GM21723 (cell line): Measurements from ENCODE around the gene WDR4.
"Not testable (repeated sequence)": the region's sequence is repeated elsewhere in the genome, so short reads cannot be mapped to it uniquely, and the experiment has no call there.

Source experiments
- ATAC-seq: cut with Tn5 transposase; IDR thresholded peaks from one replicate; pipeline ENCODE4 v1.9.1; 2021; ENCODE audit warnings: mild to moderate bottlenecking, moderate library complexity; ENCODE audit not compliant: unreplicated experiment

WDR4 gene

DNA sequence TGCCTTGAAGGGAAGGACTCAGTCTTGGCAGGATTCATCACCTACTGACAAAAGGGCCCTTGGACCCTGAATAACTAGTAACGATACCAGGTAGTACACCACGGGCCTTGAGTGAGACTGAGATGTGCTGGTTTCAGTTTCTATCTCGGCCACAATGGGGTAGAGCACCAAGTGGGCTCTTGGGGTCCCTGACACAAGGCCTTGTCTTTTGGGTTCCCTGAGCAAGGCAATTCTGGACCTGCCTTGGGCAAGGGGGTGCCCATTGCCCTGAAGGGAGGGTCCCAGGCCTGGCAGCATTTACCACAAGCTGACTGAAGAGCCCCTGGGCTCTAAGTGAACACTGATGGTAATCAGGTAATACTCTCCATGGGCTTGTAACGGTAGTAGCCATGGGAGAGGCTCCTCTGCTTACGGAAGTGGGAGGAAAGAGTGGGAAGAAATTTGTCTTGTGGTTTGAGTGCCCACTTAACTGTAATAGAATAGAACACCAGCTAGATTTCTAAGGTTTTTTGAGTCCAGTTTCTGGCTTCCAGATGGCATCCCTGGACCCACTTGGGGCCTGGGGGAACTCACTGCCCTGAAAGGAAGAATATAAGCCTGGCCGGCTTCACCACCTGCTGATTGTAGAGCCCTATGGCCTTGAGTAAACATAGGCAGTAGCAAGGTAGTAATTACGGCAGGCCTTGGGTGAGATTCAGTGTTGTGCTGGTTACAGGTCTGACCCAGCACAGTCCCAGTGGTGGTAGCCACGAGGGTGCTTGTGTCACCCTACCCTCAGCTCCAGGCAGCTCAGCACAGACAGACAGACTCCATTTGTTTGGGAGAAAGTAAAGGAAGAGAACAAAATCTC is 58.5 kb downstream of the WDR4 start:
- ATAC-seq, result no peak

DNA sequence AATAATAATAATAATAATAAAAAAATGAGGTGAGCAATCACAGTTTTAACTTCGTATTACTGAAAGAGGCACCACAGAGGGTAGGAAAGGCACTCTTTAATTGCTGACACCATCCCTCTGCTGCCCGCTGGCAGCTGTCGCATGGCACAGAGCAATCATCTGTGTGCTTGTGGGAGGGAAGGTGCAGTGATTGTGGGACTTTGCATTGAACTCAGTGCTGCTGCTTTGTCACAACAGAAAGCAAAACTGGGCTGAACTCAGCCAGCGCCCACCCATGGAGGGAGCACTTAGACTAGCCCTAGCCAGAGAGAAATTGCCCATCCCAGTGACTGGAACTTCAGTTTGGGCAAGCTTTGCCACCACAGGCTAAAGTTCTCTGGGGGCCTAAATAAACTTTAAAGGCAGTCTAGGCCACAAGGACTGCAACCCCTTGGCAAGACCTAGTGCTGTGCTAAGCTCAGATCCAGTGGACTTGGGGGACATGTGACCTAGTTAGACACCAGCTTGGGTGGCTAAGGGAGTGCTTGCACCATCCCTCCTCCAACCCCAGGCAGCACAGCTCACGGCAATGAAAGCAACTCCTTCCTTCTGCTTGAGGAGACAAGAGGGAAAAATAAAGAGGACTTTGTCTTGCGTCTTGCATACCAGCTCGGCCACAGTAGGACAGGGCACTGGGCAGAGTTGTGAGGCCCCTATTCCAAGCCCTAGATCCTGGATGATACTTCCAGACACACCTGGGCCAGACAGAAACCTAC is 59.3 kb downstream of the WDR4 start:
- ATAC-seq, result no peak

DNA sequence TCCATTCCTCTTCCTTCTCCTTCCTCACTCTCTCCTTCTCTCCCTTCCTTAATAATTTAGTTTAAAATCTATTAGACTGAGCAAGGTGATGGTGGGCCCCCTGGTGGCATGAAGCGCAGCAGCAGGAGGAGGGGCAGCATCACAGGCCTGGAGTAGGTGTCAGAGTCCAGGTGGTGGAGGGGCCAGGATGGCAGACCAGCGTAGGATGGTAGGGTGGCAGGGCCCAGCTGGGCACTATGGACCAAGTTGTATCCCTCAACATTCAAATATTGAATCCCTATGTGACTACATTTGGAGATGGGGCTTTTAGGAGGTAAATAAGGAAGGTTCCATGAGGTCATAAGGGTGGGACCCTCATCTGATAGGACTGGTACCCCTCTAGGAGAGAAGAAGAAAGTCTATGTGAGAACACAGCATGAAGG is 61.0 kb downstream of the WDR4 start:
- ATAC-seq, result no peak

DNA sequence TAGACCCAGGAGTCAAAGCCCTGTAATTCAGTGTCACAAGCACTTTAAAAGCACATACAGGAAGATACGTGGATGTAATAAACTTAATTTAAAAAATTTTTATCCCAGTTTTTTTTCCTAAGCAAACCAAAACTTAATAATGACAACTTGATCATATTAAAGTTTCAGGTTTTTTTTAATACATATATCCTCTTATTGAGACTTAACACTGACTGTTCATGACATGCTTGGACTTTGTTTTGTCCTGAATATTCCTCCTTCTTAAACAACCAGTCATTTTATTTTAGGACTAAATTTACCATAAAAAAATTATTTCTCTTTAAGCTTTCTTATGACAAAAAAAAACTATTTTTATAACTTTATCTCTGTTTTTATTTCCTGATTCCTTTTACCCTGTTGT is 64.1 kb downstream of the WDR4 start:
- ATAC-seq, result no peak

DNA sequence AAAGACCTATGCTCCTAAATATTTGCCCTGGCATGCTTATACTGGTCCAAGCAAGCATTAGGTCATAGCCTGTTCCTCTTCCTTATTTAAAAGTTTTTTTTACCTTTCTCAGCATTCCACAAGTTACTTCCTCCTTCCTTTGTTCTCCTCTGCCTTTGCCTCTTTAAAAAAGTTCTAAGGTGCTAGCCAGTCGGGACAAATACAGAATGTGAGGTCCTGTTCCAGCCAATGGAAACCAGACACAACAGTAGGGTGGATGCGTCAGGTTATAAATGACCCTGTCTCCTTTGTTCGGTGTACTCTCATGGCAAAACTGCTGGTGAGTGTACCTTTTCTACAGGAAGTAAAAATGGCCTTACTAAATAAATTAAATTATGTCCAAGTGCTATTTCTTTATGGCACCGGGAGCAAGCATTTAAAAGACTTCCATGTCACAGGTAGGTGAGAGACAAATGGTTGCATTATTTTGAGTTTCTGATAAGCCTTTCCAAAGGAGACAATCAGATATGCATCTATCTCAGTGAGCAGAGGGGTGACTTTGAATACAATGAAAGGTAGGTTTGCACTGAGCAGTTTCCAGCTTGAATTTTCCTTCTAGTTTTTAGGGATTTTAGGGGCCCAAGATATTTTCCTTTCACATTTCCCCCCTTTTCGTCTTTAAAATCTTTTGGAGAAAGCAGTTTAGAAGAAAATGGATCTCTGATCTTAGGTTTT is 66.7 kb downstream of the WDR4 start:
- not testable (repeated sequence) for ATAC-seq

DNA sequence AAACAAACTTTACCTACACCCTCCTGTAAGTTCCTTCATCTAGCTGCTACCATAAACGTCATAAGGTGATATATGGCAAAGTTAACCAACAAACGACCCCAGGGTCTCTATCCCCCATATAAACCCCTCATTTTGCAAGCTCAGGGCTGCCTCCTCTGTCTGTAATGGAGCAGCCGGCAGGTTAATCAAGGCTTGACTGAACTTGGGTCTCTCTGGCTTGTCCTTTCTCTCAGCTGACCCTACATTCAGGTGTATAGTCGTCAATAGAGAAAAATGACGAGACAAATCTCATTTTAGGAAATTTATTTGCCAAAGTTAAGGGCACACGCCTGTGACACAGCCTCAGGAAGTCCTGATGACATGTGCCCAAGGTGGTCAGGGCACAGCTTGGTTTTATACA is 67.4 kb downstream of the WDR4 start:
- no peak for ATAC-seq

DNA sequence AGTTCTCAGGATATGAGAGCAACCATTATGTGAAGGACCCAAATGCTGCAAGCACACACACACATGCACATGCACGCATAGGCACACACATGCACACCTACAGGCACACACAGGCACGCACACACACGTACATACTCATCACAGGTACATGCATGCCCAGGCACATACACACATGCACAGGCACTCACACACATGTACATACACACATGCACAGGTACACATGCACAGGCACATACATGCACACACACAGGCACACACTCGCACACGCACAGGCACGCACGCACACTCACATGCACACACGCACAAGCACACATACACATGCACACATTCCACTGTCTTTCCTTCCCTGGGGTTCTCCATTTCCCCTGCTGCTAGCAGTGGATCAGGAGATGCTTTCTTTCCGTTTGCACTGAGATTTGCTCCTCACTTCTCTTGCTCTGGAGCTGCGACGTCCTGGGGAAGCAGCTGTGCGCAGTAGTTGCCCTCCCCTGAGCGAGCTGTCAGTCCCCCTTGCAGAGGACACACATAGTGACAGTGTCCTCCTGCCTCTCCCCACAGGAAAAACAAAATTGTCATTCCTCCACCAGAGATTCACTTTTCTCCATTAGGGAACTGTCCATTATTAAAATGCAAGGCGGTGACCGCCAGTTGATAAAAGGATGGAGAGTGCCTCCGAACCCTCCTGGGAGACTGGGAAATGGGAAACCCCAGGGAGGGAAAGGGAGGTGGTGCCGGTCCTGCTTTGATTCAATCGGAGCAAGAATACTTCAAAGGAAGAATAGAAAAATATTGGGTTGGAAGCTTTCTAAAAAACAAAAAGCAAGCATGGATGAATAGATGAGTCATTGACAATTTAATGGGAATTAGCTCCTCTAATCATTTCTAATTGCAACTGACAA is 69.5 kb downstream of the WDR4 start:
- no peak for ATAC-seq

DNA sequence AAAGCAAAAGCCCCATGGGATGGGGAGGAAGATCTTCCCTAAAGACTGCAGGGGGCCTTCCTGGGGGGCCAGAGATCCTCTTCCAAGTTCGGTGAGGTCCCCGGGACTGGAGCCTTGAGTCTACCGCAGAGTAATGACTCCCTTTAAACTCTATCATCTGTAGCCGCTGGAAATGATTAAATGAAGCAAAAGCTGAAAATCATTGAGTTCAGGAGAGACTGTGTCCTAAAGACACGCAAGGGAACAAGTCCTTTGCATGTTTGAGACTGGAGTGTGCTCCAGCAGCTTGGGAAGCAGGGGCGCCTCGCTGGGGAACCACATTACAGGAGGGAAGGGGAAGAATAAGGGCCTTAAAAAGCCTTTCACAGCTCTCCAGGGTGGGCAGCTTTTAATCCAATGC is 70.2 kb downstream of the WDR4 start:
- ATAC-seq, result no peak

DNA sequence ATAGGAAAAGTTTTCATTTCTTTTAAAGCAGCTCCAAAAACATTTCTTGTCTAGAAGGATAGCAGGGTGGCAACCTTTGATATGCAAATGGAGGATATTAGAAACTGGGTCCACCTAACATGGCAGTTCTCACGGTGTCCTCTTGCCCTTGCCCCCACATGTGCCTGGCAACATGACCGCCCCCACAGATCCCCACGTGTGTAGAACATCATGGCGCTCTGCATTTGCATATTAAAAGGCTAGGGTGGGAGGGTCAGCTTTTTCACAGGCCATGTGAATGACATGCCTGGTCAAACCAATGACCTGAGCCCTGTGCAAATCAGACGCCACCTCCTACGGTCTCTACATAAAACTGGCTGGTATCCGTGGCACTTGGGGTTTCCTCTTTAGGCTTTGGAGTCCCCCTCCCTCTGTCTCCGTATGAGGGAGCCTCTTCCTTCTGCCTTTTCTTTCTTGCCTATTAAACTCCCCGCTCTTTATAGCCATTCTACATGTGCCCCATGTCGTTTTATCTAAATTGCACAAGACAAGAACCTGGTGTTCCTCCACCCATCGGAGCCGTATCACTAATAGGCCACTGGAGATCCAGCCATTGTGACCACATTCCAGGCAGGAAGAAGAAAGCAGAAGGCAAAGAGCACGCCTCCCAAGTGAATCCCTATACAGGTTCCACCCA is 71.3 kb downstream of the WDR4 start:
- ATAC-seq, result no peak

DNA sequence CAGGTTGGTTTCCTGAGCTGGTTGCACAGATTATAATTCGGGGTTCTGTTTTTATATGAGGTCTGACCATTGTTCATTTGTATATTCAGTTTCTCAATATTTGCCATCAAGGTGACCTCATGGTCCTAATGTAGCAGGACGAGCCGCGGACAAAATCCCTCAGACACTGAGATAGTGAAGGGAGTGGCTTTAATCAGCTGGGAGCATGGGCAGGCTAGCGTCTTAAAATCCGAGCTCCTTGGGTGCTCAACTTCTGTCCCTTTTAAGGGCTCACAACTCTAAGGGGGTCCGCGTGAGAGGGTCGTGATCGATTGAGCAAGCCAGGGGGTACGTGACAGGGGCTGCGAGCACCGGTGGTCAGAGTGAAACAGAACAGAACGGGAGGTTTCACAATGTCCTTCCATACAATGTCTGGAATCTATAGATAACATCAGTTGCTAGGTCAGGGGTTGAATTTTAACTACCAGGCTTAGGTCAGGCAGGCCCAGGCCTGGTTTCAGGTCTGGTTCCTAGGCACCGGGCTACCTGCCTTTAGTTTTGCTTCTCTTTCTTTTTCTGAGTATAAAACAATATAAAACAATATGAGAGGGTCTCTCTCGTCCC is 71.9 kb downstream of the WDR4 start:
- ATAC-seq, result not testable (repeated sequence)

DNA sequence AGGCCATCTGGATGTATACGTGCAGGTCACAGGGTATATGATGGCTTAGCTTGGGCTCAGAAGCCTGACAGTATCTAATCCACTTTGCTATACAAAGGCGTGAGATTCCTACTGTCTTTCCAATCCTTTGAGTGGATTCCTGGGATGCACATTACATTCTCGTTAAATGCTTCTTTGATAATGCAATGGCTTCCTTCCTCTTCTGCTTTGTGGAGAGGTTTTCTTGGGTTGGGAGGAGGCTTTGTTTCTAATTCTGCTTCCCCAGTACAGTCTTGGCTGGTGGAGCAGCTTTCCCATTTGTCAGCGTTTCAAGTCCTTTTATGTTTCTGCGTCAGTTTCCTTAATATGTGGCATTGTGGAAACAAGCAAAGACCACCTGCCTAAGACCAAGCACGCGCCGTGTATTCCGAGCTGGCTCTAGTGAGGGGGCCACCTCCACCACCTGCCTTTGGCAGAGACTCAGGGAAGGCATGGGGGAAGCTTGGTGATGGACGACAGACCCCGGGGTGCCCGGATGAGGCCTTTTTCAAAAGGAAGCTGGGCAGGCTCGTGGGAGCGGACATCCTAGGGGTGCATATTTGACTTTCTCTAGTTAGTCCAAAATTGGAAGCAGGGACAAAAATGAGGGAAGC is 72.7 kb downstream of the WDR4 start:
- ATAC-seq, result no peak

DNA sequence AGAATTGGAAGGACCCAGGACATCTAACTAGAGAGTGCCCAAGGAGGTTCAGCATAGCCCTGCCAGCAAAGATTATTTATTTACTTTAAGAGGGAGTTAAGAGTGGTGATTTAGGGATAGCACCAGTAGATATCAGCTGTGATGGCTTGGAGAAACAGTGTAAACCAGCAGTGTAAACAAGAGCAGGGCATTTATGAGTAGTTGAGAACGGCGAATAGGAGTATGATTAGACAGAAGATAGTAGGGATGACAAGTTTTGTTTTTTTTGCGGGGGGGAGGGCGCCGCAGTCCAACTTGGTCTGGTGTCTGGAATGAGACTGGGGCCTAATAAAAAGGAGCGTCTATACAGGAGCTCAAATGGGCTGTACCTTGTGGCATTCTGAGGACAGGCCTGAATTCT is 77.7 kb downstream of the WDR4 start:
- not testable (repeated sequence) for ATAC-seq

DNA sequence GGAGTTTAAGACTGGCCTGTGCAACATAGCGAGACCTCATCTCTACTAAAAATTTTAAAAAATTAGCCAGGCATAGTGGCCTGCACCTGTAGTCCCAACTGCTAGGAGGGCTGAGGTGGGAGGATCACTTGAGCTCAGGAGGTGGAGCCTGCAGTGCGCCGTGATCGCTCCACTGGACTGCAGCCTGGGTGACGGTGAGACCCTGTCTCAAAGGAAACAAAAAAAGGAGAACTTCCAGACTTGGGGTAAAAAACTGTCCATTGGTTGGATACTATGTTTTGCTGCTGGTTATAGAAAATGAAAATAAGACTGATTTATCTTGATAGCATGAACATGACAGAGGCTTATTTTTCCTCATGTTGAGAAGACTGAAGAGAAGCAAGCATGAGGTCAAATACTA is 79.4 kb downstream of the WDR4 start:
- ATAC-seq, result no peak

DNA sequence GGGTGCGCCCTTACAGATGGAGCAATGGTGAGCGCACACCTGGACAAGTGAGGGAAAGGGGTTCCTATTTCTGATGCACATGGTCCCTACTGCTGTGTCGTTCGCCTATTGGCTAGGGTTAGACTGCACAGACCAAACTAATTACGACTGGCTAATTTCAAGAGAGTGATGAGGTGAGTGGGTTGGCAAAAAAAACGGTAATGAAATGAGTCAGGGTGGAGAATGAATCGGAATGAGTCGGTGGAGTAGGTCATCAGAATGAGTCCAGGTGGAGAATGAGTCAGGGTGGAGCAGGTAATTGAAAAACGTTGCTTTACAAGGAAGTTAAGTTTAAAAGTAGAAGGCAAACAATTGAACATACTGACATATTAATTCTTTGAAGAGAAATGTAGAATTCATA is 79.8 kb downstream of the WDR4 start:
- no peak for ATAC-seq
